HG02610 (cell line): ENCODE data around the gene UQCC3.
"Not testable (repeated sequence)": the region's sequence is repeated elsewhere in the genome, so short reads cannot be mapped to it uniquely, and the experiment has no call there.

Experiments
- ATAC-seq: cut with Tn5 transposase; IDR thresholded peaks from one replicate; pipeline ENCODE4 v1.9.1; 2021; ENCODE audit warnings: mild to moderate bottlenecking, moderate library complexity; ENCODE audit not compliant: unreplicated experiment

UQCC3 gene

DNA sequence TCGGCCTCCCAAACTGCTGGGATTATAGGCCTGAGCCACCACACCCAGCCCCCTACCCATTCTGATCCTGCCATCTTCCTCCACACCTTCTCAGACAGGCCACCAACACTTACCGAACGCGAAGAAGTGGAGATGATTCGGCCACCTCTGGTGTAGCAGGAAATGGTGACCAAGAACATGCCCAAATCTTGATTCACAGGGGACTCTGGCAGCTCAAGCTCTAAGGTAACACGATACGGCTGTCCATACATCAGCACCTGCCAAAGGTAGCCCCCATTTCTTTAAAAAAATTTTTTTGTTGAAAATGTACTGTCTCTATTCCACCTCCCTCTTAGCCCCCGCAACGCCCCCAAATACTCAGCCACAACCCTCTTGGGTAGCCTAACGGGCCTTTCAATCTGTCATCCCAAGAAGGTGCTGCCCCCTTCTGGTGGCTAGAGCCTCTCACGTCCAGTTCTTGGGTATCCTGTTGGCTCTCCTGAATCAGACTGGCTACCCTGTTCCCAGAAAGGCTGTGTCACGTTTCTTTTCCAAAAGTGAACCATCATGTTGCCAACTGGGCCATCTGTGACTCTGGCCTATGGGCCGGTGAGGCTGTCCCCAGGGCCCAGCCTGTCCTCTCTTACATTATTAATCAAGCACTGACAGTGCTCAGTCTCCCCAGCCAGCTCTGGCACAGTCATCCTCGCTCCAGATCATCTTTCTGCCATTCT lies 23.1 kb downstream of the UQCC3 start:
- no peak for ATAC-seq

DNA sequence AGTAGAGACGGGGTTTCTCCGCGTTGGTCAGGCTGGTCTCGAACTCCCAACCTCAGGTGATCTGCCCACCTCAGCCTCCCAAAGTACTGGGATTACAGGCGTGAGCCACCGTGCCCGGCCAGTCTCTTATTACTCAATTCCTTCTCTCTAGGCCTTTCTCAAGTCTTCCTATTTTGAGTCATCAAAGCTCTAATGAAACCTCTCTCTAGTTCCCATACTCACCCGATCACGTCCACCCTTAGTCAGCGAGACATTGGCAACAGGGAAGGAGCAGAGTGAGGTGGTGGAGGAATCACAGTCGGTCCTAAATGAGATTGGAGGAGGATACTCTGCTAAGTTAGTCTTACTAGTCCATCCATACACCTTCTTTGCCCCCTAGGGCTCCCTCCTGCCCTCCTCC lies 30.8 kb downstream of the UQCC3 start:
- ATAC-seq, result no peak

DNA sequence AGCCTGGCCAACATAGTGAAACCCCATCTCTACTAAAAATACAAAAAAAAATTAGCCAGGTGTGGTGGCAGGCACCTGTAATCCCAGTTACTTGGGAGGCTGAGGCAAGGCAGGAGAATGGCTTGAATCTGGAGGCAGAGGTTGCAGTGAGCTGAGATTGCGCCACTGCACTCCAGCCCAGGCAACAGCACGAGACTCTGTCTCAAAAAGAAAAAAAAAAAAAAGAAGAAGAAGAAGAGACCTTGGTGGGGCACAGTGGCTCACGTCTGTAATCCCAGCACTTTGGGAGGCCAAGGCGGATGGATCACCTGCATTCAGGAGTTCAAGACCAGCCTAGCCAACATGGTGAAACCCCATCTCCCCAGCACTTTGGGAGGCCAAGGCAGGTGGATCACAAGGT lies 32.4 kb downstream of the UQCC3 start:
- ATAC-seq, result not testable (repeated sequence)

DNA sequence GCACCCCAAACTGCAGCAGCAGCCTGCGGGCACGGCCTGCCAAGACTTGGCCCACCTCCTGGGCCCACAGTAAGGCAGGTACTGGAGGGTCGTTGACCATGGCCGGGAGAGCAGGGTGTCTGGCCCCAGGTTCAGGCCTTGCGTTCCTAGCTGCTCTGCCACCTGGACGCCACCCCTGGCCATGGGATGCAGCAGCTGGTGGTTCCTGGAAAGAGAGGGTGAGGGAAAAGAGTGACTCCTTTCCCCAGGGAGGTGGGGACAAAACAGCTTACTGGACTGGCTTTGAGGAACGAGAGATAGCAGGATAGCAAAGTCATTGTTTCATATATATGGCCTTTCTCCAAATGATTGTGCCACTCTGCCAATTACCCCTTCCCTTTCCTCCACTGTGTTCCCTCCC lies 33.9 kb downstream of the UQCC3 start:
- ATAC-seq, result no peak

DNA sequence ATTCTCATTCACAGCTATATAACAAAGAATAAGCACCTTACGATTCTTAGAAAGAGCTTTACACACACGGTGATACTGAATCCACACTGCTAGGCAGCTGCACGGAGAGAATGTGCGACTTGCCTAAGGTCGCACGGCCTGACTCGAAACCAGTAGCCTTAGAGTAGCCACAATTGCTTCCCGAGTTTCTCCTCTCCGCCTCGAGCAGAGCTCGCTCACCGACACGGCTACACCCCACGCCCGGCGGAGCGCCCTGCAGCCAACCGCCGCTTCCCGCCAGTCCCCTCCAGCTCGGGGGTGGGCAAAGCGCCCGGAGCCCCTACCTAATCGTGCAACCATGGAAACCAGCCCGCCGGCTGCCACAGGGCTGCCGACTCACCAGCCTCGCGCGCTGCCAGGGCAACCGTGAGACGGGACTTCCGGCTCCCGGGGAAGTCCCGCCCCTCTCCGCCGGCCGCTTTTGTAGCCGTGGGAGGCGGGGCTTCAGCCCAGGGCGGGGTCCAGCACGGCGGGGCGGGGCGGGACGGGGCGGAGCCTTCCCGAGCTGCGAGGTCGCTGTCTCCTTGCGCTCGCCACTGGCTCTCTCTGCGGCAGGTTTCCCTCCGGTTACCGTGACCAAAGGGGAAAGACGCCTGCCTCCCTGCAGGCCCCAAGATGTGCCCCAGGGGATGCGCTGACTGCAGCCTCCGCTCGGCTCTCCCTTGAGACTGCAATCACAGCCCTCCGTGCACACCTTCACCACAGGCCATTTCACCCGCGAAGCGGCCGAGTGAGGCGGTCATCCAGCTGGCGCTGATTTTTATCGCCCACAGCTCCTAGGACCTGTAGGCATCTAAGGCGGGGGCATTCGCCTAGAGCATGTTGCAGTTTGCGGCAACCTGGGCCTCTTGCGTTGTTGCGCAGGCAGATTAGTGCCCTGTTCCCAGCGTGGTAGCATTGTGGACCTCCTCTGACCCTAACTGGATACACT lies 34.7 kb downstream of the UQCC3 start:
- ATAC-seq, result peak; percentile 55

DNA sequence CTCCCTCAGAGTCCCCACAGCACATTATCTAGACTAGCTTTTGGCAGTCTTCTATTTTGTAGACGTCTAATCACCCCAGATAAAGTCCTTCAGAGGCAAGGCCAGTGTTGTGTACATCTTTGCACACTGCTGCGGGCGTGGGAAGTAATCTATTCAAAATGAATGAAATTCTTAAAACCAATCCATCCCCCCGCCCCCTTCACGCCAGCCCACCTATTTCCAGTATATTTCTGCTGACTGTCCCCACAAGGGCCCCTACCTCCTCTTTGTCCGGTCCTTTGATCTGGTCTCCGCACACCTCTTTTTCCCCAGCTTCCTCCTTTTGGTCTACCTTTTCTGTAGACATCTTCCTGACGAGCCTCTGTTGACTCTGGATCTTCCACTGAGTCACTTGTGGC lies 35.4 kb downstream of the UQCC3 start:
- ATAC-seq, result no peak

DNA sequence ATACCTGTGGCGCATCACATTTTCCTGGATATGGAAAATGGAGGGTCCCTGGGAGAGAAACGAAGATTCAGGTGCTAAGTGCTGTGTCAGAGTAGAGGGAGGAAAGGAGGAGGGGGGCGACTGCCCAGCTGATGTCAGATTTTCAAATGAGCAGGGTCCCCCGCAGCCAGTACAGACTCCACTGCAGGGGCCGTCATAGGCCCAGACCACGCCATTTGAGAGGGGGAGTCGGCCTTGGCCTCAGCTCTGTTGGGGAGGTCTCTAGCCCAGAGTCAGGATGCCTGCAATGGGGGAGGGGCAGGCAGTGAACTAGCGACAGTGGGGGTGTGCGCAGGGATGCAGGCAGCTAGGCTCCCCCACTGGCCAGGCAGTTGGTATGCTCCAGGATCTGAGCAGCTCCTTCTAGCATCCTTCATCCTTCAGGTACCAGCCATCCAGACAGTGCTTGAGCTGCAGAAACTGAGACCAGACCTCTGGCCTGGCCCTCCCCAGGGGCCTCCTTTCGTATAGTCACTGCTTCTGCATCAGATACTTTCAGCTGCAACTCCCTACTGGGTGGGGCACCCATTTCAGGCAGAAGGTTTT lies 35.9 kb downstream of the UQCC3 start, which contains the start of the genes BSCL2 and GNG3:
BSCL2 (minus strand) TSS at position 148 of the 585 bp plus-strand sequence. CDS start 229 bp downstream, outside the sequence.
GNG3 (plus strand) TSS at position 400 of the 585 bp plus-strand sequence. CDS start 620 bp downstream, outside the sequence.
- no peak for ATAC-seq

DNA sequence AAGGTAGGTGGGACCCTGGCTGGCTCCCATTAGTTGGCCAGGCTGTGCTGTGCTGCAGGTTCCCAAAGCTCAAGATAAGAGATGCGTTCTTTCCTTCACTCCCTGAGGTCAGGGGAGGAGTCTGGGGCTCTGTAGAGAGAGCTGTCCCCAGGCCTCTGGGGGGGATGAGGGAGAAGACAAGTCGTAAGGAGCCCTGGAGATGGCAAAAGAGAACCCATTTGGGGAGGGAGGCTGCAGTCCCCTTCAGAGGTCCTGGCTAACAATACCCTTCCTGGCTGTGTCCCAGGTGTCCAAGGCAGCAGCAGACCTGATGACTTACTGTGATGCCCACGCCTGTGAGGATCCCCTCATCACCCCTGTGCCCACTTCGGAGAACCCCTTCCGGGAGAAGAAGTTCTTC lies 36.9 kb downstream of the UQCC3 start:
- ATAC-seq, result no peak

DNA sequence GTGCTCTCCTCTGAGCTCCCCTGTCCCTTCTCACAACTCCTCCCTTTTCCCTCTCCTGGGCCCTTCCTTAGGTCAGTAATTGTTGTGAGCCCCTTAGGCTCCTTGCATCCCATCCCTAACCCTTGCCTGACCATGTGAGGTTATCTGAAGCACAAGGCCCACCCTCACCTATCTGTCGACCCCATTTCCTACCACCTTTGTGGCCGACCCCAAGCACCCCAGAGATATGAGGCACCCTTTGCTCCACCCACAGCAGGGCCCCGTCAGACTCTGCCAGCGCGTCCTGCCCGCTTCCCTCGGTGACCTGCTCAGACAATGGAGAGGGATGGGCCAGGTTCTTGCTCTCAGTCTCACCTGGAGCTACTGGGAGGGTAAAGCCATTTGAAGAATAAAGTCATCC lies 37.3 kb downstream of the UQCC3 start:
- no peak for ATAC-seq

DNA sequence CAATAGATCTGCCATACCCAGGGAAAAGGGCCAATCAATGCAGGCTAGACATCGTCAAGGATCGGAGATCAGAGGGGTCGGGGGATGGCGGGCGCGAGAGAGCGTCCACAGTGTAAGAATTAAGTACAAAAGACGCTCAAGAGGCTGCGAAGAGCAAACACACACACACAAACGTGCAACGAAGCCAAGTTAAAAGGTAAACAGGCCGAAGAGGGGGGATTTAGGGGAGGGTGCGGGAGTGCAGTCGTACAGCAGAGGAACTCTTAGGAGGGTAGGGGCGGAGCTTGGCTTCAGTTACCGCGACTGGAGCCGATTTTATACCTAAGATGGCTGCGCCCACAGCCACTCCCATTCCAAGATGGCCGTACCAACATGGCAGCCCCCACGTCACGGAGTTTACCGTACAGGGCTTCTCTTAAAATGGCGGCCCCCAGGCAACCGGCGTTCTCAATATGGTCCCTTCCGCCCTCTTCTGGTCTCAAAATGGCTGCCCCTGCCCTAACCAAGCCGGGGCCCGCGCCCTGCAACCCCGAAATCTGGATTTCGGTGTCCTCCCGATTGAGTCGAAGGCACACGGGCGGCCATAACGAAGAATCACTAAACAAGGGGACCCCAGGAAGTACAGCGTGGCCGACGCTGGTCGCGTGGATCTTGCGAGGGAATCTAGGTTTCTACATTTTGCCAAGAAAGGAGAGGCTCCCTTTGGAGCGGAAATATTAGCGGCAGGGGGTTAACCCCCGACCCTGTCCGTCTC lies 38.0 kb downstream of the UQCC3 start:
- ATAC-seq, result peak; percentile 63

DNA sequence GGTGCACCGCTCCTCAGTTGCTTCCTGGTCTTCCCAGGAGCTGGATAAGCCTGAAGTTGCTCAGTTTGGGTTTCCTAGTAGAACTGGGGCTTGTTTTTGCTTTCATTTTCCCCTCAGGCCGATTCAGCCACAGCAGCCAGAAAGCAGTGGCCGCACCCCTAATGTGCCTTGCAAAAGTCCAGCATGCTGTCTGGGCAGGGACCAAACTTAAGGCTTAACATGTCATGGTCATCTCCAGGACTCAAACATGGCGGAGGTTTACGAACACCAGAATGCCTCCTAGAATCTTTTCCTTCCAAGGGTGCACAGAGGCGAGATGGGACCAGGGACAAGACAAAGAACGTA lies 38.5 kb downstream of the UQCC3 start:
- ATAC-seq, result no peak

DNA sequence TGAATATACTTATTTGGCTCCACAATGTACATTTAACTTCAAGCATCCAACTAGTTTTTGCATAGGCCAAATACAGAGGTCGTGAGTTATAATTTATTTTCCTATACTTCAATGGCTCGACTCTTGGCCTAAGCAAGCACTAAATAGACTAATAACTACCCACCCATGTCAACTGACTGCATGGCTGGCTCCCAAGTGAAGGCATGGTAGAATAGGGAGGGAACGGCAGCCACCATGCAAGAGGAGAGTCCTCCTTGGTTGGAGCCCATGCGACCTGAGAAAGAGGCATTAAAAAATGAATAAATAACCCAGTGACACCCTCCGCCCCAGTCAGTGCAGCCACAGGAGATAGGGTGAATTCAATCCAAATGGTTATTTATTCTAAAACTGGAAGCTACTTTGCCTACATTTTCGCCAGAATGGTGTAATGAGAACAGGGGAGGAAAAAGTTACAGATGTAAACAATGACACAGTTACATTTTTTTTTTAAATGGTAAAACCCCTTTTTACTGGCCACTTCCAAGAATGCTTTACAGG lies 40.9 kb downstream of the UQCC3 start:
- ATAC-seq, result no peak

DNA sequence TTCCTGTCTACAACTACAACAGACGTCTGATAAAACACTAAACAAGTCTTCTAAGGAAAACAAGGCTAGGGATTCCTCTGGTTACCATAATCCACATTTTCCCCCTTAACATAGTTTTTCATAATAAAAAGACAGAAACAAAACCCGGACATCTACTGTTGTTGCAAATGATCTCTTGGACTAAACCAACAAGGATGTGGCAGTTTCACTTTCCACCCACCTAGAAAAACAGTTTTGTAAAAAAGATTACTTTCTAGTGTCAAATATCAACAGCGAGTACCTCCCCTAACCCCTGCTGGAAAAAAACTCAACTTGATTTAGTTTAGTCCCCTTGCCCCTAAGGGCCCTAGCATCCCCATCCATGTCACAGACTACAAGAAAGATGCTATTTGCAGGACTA lies 41.4 kb downstream of the UQCC3 start:
- ATAC-seq, result no peak

DNA sequence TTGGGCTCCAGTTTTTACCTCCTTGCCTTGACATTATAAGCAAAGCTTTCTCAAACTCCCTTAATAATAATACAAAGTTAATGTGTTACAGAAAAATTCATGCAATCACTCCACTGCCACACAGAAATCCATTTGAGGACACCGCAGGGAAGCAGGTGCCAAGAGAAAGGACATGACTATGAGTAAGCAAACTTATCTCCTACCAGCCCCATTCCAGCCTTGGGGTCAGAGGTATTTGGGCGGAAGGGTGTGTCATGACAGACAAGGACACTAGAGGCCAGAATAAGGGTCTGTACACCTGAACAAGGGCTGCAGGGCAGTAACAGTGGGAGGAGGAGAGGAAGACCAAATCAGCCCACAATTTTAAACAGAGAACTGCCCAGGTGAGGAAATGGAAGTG lies 41.9 kb downstream of the UQCC3 start:
- ATAC-seq, result no peak

DNA sequence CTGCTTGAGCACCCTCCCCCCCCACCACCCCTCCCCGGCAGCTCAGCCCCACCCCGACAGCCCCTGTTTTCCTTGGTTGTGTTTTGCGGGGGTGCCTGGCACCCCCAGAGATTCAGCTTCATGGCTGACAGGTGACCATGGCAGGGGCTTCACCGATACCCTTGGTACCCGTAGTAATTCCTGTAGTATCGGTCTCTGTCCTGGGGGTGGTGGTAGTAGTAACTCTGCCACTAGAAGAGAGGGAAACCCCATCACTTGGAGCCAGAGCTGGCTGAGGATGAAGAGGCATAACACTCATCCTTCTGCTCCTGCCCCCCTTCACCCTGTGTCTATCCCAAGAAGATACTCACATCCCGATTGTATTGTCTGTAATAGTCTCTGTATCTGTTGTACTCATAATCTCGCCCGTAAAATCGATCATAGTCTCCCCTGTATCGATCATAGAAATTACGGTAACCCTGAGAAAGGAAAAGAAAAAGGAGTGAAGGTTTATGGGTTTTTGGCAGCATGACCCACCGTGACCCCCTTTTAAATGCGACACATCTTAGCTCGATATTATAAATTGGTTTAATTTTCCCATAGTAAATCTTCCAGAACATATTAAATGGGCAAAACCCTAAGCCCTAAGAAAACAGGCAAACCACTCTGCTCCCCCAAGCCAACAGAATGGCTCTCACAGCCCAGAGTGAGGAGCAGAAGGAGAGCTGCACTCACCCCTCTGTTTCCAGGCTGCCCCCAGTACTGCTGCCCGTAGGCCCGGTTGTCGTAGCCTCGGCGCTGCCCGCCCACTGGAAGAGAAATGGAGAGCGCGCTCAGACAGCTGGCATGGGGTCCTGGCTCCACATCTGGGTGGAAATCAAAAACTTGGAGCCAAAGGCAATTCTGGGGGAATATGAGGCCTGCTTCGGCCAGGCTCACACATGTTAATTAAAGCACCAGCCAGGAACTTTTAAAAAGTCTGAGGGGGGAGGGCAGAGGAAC lies 44.0 kb downstream of the UQCC3 start:
- ATAC-seq, result no peak

DNA sequence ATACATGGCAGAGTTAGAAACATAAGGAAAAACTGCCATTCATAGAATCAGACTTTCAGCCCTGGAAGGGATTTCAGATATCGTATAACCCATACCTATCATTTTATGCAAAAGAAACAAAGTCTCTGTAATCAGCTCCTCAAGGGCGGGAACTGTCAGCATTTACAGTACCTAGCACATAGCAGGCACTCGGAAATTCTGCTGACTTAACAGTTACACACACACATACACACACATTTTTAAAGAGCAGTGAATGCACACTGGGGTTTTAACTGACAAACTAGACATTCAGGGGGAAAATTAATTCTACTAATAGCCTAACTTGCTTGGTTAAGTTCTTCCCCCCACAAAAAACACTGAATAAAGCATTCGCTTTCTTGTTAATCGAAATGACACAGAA lies 44.7 kb downstream of the UQCC3 start:
- no peak for ATAC-seq

DNA sequence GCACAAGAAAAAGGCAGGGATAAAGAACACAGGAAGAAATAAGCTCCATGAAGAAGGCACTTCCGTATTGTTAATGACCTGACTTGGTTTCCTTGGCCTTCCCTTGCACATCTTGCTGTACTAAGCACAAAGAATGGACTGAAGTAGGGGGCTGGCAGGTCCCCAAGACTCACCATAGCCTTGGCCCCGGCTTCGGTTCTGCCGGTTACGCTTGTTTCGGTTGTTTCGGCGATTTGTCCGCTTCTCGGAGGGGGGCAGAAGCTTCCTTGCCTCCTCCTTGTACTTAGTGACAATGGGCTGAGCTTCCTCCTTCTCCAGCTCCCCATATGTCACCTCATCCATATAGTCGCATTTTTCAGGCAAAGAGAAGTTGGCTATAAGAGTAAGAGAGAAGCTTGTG lies 45.3 kb downstream of the UQCC3 start:
- no peak for ATAC-seq

DNA sequence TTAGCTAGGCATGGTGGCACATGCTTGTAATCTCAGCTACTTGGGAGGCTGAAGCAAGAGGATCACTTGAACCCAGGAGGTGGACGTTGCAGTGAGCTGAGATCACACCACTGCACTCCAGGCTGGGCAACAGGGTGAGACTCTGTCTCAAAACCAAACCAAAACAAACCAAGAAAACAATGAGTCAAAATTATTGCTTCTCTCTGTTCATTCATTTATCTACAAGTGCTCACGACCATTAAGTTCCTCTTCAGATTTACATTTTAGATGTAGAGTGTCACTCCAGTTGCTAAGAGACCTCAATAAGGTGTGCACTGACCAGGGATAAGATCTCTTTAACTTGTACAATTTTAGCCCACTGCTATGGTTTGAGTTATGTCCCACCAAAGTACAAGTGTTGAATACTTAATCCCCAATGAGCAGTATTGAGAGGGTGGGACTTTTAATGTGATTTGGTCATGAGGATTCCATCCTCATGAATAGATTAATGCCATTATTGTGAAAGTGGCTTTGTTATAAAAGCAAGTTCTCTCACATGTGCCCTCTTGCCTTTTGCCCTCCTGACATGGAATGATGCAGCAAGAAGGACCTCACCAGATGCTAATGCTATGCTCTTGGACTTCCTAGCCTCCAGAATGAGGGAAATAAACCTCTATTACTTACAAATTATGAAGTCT lies 48.0 kb downstream of the UQCC3 start:
- no peak for ATAC-seq

DNA sequence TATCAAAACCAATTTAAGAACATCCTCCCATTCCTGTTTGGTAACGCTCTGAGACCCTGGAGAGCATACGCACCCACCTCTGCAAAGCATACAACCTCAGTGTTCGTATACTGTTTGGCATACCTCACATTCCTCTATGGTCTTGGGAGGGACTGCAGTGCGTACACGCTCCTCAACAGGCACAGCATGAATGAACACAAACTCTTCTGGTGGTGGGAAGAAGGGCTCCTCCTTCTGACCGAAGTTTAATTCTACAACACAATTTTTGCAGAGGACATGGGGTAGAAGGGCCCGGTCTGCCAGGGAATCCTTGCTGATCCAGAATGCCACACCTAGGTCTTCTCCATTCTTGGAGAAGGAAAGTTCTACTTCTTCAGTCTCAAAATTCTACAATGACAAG lies 50.5 kb downstream of the UQCC3 start:
- no peak for ATAC-seq
